Mononuclear cell (primary cell): ENCODE results near the gene ZSCAN4. TPM values are rescaled to one million over a fixed set of nuclear protein-coding genes. Genes with fewer than 3 reads are reported as not detected.

Source experiments
- H3K27me3 ChIP-seq: 2 replicates; pipeline ENCODE4 v1.6.0; 2011; ENCODE audit warnings: low read length, control low read depth; ENCODE audit not compliant: insufficient read depth
- H3K4me1 ChIP-seq: 2 replicates; pipeline ENCODE4 v1.5.1; 2011; ENCODE audit warnings: mild to moderate bottlenecking, low read length, control low read depth; ENCODE audit not compliant: insufficient read depth
- H3K4me3 ChIP-seq: 2 replicates; pipeline ENCODE4 v1.5.1; 2011; ENCODE audit warnings: mild to moderate bottlenecking, low read length, moderate library complexity
- H3K9me3 ChIP-seq: 2 replicates; pipeline ENCODE4 v1.5.1; 2011; ENCODE audit warnings: low read depth, mild to moderate bottlenecking, control low read depth, low read length
- total RNA-seq: library from RNA; depleted of rRNA; stranded (reverse); fragments of >200 nt; gene quantifications from one replicate; pipeline ENCODE4 v1.2.3, GENCODE V29; 2012

ZSCAN4 gene
- total RNA-seq, 1 donor, result not detected

GRCh38 chr19:57709616-57710015, 40.9 kb downstream of the ZSCAN4 start:
- no peak overlapping the region for H3K4me3 ChIP-seq
- H3K9me3 ChIP-seq, result peaks cover 19% of the 10 kb centered on the region
- H3K27me3 ChIP-seq, result no peaks in the 10 kb centered on the region
- H3K4me1 ChIP-seq, result peaks cover 15% of the 10 kb centered on the region

DNA sequence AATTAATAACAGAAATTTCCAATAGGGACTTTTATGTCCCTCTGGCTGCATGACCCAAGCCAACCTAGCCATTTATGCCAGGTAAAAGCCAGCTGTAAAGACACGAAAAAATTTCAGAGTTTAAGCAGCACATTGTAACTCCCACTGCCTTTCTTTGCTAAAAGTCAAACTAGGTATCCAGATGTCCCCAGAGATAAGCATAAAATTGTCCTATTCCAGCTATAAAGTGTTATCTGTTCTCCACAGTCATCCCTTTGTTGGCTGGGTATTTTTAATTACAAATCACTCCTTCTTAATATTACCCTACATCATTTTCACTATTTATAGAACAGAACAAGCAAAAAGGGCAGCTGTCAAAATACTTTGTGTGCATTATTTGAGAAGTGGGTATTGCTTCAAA, 43.5 kb downstream of the ZSCAN4 start:
- H3K4me3 ChIP-seq, result no peak overlapping the region
- H3K9me3 ChIP-seq, result peaks cover 23% of the 10 kb centered on the region
- no peaks in the 10 kb centered on the region for H3K27me3 ChIP-seq
- peaks cover 12% of the 10 kb centered on the region for H3K4me1 ChIP-seq

GRCh38 chr19:57719424-57719823, 50.7 kb downstream of the ZSCAN4 start:
- peaks cover 57% of the 10 kb centered on the region for H3K9me3 ChIP-seq
- no peak overlapping the region for H3K4me3 ChIP-seq
- no peaks in the 10 kb centered on the region for H3K4me1 ChIP-seq
- no peaks in the 10 kb centered on the region for H3K27me3 ChIP-seq

DNA sequence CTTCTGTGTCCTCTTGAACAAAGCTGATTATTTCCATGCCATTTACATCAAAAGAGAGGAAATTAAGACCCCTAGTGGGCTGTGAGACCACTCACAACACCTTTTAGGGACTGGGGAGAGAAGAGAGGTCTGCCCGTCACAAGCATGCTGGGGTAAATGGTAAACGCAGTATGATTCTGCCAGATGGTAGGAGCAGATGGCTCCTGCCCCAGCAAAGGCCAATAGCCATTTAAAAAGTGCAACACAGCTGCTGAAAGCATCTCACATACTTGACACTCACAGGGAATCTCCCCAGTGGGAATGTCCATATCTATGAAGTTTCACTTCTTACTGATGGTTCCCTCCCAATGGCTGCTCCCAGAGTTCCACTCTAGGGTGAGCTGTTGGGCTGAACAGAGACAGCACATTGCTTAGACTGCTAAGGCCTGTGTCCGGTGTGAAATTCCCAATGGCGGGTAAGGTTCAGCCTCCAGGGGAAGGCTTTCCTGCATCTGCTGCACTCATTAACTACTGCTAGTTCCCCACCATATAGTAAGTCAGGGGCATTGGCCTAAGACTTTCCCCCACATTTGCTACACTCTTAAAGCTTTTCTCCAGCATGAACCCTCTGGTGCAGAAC, 51.3 kb downstream of the ZSCAN4 start:
- no peaks in the 10 kb centered on the region for H3K27me3 ChIP-seq
- H3K4me1 ChIP-seq, result no peaks in the 10 kb centered on the region
- no peak overlapping the region for H3K4me3 ChIP-seq
- peaks cover 54% of the 10 kb centered on the region for H3K9me3 ChIP-seq

DNA sequence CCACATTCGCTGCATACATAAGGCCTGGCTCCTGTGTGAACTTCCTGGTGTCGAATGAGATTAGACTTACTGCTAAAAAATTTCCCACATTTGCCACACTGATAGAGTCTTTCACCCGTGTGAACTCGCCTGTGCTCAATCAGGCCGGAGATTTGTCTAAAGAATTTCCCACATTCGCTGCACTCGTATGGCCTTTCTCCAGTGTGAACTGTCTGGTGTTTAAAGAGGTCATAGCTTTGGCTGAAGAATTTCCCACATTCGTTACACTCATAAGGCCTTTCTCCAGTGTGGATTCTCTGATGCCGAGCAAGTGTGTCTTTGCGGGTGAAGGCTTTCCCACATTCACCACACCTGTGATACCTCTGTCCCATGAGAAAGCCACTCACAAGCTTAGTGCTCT, 52.1 kb downstream of the ZSCAN4 start:
- Histone ChIP-seq H3K9me3 (peaks cover 54% of the 10 kb centered on the region), H3K27me3 (no peaks in the 10 kb centered on the region), H3K4me1 (no peaks in the 10 kb centered on the region), H3K4me3 (no peak overlapping the region)

Other genes starting within 250 kb of the ZSCAN4 start
- gene ZNF749, start 233.6 kb upstream of the ZSCAN4 start, total RNA-seq, result 5.0 TPM
- 0.21 TPM for gene VN1R1, start 211.8 kb upstream of the ZSCAN4 start, total RNA-seq
- gene ZNF772, start 191.4 kb upstream of the ZSCAN4 start, total RNA-seq, result 2.6 TPM
- gene ZNF419, start 181.2 kb upstream of the ZSCAN4 start, total RNA-seq, result 7.6 TPM
- gene ZNF773, start 169.0 kb upstream of the ZSCAN4 start, total RNA-seq, result 11.3 TPM
- 8.1 TPM for gene ZNF549, start 141.6 kb upstream of the ZSCAN4 start, total RNA-seq
- 13.5 TPM for gene ZNF550, start 109.1 kb upstream of the ZSCAN4 start, total RNA-seq
- gene ZNF416, start 90.0 kb upstream of the ZSCAN4 start, total RNA-seq, result 5.7 TPM
- gene ZIK1, start 84.8 kb upstream of the ZSCAN4 start, total RNA-seq, result 8.4 TPM
- 2.1 TPM for gene ZNF530, start 69.0 kb upstream of the ZSCAN4 start, total RNA-seq
- gene ZNF134, start 54.7 kb upstream of the ZSCAN4 start, total RNA-seq, result 36.8 TPM
- 31.1 TPM for gene ZNF211, start 35.8 kb upstream of the ZSCAN4 start, total RNA-seq
- 32.7 TPM for gene ZNF551, start 13.0 kb downstream of the ZSCAN4 start, total RNA-seq
- gene ZNF154, start 40.3 kb downstream of the ZSCAN4 start, total RNA-seq, result 5.5 TPM
- 10.3 TPM for gene ZNF671, start 58.7 kb downstream of the ZSCAN4 start, total RNA-seq
- gene ZNF776, start 77.9 kb downstream of the ZSCAN4 start, total RNA-seq, result 36.6 TPM
- gene ZNF586, start 100.7 kb downstream of the ZSCAN4 start, total RNA-seq, result 56.8 TPM
- 13.3 TPM for gene ZNF552, start 146.0 kb downstream of the ZSCAN4 start, total RNA-seq
- gene ZNF587B, start 161.4 kb downstream of the ZSCAN4 start, total RNA-seq, result 25.5 TPM
- gene ZNF587, start 180.9 kb downstream of the ZSCAN4 start, total RNA-seq, result 34.0 TPM
- gene ZNF814, start 220.1 kb downstream of the ZSCAN4 start, total RNA-seq, result 25.6 TPM
- 23.2 TPM for gene ZNF417, start 247.7 kb downstream of the ZSCAN4 start, total RNA-seq